Chondrocyte (in vitro differentiated cells): ENCODE measurements around the gene KRT2. TPM values are rescaled to one million over a fixed set of nuclear protein-coding genes. Genes with fewer than 3 reads are reported as not detected.
A peak's percentile ranks its signal among the peaks of the same experiment; 100 is the strongest.

Experiments used
- DNase-seq: peaks from one replicate; pipeline ENCODE4 v3.0.0; 2021; ENCODE audit warnings: mixed read lengths, low spot score
- H3K27ac Mint-ChIP-seq: one replicate; pipeline ENCODE4 v1.8.0; 2021; ENCODE audit warnings: mild to moderate bottlenecking, moderate library complexity, mixed read lengths; ENCODE audit not compliant: unreplicated experiment
- H3K27me3 Mint-ChIP-seq: 2 replicates; pipeline ENCODE4 v1.8.0; 2021; ENCODE audit warnings: low read depth, mixed read lengths
- H3K36me3 Mint-ChIP-seq: 2 replicates; pipeline ENCODE4 v1.8.0; 2021; ENCODE audit warnings: low read depth, mixed read lengths
- H3K4me1 Mint-ChIP-seq: 2 replicates; pipeline ENCODE4 v1.8.0; 2021; ENCODE audit warnings: low read depth, mild to moderate bottlenecking, mixed read lengths
- H3K4me3 Mint-ChIP-seq: one replicate; pipeline ENCODE4 v1.8.0; 2021; ENCODE audit warnings: mild to moderate bottlenecking, moderate library complexity, mixed read lengths; ENCODE audit not compliant: unreplicated experiment
- H3K9me3 Mint-ChIP-seq: 2 replicates; pipeline ENCODE4 v1.8.0; 2021; ENCODE audit warnings: low read depth, mixed read lengths
- total RNA-seq: library from RNA; stranded (reverse); gene quantifications from 3 replicates; pipeline ENCODE4 v1.2.1, GENCODE V29; 2021
- TF ChIP-seq, protein P1 (sequence below): fragments of 200-600 bp; sonication (generic); IDR thresholded peaks from 2 replicates; pipeline ENCODE4 v1.5.0; 2021; ENCODE audit warnings: antibody characterized with exemption, mild to moderate bottlenecking, moderate library complexity

KRT2 gene
- total RNA-seq, 1 donor from 2014 or later = not detected

GRCh38 chr12:52667509-52667908 lies 15.5 kb upstream of the KRT2 start:
- Mint-ChIP-seq H3K27me3 (peaks cover 57% of the 10 kb centered on the region), H3K36me3 (no peaks in the 10 kb centered on the region), H3K9me3 (no peaks in the 10 kb centered on the region)

DNA sequence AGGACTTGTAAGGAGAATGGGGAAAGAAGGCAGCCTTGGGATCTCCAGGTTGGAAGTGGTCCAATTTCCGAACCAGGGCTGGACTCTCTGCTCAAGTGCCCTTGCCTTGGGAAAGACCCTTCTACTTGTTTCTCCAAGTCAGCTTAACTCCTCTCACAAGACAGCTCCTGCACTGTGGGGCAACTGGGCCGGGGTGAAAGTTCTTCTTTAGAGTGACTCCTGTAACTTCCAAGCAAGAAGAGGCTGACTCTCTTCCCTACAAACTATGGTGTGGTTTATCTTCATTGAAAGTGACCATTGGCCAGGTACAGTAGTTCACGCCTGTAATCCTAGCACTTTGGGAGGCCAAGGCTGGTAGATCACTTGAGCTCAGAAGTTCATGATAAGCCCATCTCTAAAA lies 14.5 kb upstream of the KRT2 start:
- TF ChIP-seq, protein P1, sequence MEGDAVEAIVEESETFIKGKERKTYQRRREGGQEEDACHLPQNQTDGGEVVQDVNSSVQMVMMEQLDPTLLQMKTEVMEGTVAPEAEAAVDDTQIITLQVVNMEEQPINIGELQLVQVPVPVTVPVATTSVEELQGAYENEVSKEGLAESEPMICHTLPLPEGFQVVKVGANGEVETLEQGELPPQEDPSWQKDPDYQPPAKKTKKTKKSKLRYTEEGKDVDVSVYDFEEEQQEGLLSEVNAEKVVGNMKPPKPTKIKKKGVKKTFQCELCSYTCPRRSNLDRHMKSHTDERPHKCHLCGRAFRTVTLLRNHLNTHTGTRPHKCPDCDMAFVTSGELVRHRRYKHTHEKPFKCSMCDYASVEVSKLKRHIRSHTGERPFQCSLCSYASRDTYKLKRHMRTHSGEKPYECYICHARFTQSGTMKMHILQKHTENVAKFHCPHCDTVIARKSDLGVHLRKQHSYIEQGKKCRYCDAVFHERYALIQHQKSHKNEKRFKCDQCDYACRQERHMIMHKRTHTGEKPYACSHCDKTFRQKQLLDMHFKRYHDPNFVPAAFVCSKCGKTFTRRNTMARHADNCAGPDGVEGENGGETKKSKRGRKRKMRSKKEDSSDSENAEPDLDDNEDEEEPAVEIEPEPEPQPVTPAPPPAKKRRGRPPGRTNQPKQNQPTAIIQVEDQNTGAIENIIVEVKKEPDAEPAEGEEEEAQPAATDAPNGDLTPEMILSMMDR = no peak
- no peak overlapping the region for H3K27ac Mint-ChIP-seq
- H3K27me3 Mint-ChIP-seq = peaks cover 65% of the 10 kb centered on the region
- no peak overlapping the region for H3K4me3 Mint-ChIP-seq
- no peak for DNase-seq
- H3K9me3 Mint-ChIP-seq = no peaks in the 10 kb centered on the region
- H3K36me3 Mint-ChIP-seq = no peaks in the 10 kb centered on the region
- no peaks in the 10 kb centered on the region for H3K4me1 Mint-ChIP-seq

More at GRCh38 chr12:52667509-52667908, 15.5 kb upstream of the KRT2 start:
- no peak for DNase-seq
- TF ChIP-seq, protein P1 = peak; percentile 36
- H3K4me3 Mint-ChIP-seq = no peak overlapping the region
- H3K27ac Mint-ChIP-seq = no peak overlapping the region
- no peaks in the 10 kb centered on the region for H3K4me1 Mint-ChIP-seq

DNA sequence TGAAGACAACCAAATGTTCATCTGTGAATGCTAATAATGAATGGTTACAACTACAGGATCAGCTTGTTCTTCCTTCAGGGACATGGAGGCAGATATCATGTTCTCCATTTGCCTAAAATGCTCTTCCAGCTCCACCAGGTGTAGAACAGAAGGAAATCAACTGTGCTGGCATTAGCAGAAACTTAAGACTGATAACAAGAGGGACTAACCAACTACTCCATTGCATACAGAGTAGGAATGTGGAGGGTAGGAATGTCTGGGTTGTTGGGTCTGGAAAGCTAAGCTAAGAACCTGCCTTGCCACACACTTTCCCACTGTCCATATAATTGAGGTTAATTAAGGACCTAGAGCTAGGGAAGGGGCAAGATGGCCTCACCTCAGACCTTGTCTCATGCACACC lies 11.4 kb upstream of the KRT2 start:
- Mint-ChIP-seq H3K27me3 (peaks cover 71% of the 10 kb centered on the region), H3K4me1 (no peaks in the 10 kb centered on the region), H3K27ac (no peak overlapping the region), H3K4me3 (no peak overlapping the region), H3K36me3 (no peaks in the 10 kb centered on the region), H3K9me3 (no peaks in the 10 kb centered on the region)
- TF ChIP-seq, protein P1 = no peak
- no peak for DNase-seq

DNA sequence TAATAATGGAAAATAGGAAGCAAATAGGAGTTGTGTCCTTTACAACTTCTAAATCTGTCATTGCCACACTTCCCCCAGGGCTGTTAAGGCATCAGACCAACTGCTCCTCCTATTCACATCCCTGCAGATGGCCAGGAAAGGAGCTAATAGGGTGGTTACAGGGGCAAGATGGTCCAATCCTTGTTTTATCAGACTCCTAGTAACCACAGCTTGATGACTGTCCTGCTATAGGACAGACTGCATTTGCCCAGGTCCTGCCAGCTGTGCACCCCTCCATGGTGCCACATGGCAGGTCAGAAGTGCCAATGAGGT lies 10.9 kb upstream of the KRT2 start:
- DNase-seq = no peak
- Mint-ChIP-seq H3K4me3 (no peak overlapping the region), H3K36me3 (no peaks in the 10 kb centered on the region), H3K27ac (no peak overlapping the region), H3K4me1 (no peaks in the 10 kb centered on the region), H3K9me3 (no peaks in the 10 kb centered on the region), H3K27me3 (peaks cover 72% of the 10 kb centered on the region)
- TF ChIP-seq, protein P1 = no peak

GRCh38 chr12:52662093-52662917 lies 10.3 kb upstream of the KRT2 start:
- Mint-ChIP-seq H3K4me1 (no peaks in the 10 kb centered on the region), H3K27me3 (peaks cover 73% of the 10 kb centered on the region), H3K9me3 (no peaks in the 10 kb centered on the region), H3K36me3 (no peaks in the 10 kb centered on the region), H3K4me3 (no peak overlapping the region), H3K27ac (no peak overlapping the region)
- no peak for DNase-seq
- TF ChIP-seq, protein P1 = no peak
